ENCODE results near the gene DIPK1B. TPM values are rescaled to one million over a fixed set of nuclear protein-coding genes. Genes with fewer than 3 reads are reported as not detected.

The DIPK1B gene
- total RNA-seq, 1 experiment from 2014 or later: 45.4 TPM

DNA sequence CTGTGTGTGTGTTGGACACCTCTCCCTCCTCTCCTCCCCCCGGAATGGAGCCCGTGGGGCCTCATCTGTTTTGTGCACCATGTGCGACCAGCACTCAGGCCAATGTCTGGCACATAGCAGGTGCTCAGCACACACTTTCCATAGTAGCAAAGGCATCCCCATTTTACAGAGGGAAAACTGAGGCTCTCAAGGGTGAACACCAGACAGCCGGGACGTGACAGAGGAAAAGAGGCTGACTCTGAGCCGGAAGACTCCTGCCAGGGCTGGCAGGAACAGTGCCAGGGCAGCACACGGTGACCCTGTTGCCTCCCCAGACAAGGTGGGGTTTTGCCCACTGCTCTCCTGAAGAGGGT lies 23.3 kb upstream of the DIPK1B start:
- Mint-ChIP-seq H3K4me3 (no peak overlapping the region), H3K9me3 (no peaks in the 10 kb centered on the region), H3K36me3 (no peaks in the 10 kb centered on the region), H3K4me1 (peaks cover 14% of the 10 kb centered on the region), H3K27ac (no peak overlapping the region), H3K27me3 (ENCODE audit: low read depth) (no peaks in the 10 kb centered on the region; the same call in 1 of the 2 replicates)
- no peak for TF ChIP-seq MAX (CRISPR knock-in tag; IDR thresholded peaks at IDR 0.05)
- TF ChIP-seq ZNF671 (CRISPR knock-in tag; IDR thresholded peaks at IDR 0.05): no peak
- TF ChIP-seq SMAD3 (CRISPR knock-in tag; IDR thresholded peaks at IDR 0.05; ENCODE audit: borderline replicate concordance): no peak
- TF ChIP-seq CREM (CRISPR knock-in tag; IDR thresholded peaks at IDR 0.05): no peak
- TF ChIP-seq, protein P1, sequence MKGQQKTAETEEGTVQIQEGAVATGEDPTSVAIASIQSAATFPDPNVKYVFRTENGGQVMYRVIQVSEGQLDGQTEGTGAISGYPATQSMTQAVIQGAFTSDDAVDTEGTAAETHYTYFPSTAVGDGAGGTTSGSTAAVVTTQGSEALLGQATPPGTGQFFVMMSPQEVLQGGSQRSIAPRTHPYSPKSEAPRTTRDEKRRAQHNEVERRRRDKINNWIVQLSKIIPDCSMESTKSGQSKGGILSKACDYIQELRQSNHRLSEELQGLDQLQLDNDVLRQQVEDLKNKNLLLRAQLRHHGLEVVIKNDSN (CRISPR knock-in tag; IDR thresholded peaks at IDR 0.05): no peak
- TF ChIP-seq, protein P2, sequence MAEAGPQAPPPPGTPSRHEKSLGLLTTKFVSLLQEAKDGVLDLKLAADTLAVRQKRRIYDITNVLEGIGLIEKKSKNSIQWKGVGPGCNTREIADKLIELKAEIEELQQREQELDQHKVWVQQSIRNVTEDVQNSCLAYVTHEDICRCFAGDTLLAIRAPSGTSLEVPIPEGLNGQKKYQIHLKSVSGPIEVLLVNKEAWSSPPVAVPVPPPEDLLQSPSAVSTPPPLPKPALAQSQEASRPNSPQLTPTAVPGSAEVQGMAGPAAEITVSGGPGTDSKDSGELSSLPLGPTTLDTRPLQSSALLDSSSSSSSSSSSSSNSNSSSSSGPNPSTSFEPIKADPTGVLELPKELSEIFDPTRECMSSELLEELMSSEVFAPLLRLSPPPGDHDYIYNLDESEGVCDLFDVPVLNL (CRISPR knock-in tag; IDR thresholded peaks at IDR 0.05; ENCODE audit: borderline replicate concordance, low read depth): no peak
- CTCF ChIA-PET: interaction anchor here (1.1 to 9.6 kb wide), 2 partner anchors 17 to 205 kb away, joined by 3 to 103 read pairs; no protein-coding TSS in a partner anchor
- POLR2A ChIA-PET: no interaction called here
- DNase-seq (ENCODE audit: low spot score) (no peak), ATAC-seq (no peak)

DNA sequence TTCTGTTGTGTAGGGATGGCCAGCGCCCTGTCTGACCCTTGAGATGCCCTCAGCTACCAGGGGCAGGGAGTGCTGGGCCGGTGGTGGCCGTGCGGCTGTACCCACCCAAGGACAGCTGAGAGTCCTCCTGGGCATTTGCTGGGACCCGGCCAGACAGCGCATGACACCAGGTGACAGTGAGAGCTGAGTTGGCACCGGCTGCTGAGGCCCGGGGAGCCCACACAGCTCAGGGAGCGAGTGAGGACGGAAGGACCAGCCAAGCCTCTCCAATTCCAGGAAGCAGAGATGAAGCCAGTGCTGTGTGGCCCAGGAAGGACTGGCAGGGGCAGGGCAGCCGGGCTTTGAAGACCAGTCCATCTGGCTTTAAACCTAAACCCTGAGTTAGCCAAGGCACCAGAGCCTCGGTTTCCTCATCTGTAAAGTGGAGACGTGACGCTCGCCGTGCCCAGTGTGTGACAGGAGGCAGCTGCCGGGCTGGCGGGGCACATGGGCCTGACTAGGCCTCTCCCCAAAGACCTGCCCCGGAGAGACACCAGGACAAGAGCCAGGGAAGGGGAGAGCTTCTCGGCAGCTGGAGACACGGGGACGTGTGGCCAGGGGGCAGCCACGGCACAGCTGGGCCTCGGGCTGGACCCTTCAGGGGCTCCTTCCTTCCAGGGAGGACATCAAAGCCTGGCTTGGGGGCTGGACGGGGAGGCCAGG lies 22.1 kb upstream of the DIPK1B start:
- ATAC-seq (no peak), DNase-seq (ENCODE audit: low spot score) (no peak)
- no peak overlapping the region for H3K4me3 Mint-ChIP-seq

More for the DNA sequence above, 22.1 kb upstream of the DIPK1B start:
- CTCF ChIA-PET: interaction anchor here (1.1 to 4.9 kb wide), 2 partner anchors 18 to 206 kb away, joined by 3 to 44 read pairs; no protein-coding TSS in a partner anchor
- Mint-ChIP-seq H3K36me3 (no peaks in the 10 kb centered on the region), H3K9me3 (no peaks in the 10 kb centered on the region), H3K27me3 (ENCODE audit: low read depth) (no peaks in the 10 kb centered on the region; the same call in 1 of the 2 replicates), H3K4me1 (peaks cover 14% of the 10 kb centered on the region), H3K27ac (no peak overlapping the region)
- POLR2A ChIA-PET: interaction anchor here (0.6 kb wide), 1 partner anchor 210 kb away, joined by 3 read pairs; no protein-coding TSS in a partner anchor
- no peak for TF ChIP-seq ZNF396 (CRISPR knock-in tag; IDR thresholded peaks at IDR 0.05; ENCODE audit: borderline replicate concordance)
- no peak for TF ChIP-seq NFYB (CRISPR knock-in tag; conservative IDR thresholded peaks at IDR 0.05; ENCODE audit: low read depth)
- no peak for TF ChIP-seq NR3C1 (CRISPR knock-in tag; conservative IDR thresholded peaks at IDR 0.05; ENCODE audit: low read depth)
- TF ChIP-seq, protein P3, sequence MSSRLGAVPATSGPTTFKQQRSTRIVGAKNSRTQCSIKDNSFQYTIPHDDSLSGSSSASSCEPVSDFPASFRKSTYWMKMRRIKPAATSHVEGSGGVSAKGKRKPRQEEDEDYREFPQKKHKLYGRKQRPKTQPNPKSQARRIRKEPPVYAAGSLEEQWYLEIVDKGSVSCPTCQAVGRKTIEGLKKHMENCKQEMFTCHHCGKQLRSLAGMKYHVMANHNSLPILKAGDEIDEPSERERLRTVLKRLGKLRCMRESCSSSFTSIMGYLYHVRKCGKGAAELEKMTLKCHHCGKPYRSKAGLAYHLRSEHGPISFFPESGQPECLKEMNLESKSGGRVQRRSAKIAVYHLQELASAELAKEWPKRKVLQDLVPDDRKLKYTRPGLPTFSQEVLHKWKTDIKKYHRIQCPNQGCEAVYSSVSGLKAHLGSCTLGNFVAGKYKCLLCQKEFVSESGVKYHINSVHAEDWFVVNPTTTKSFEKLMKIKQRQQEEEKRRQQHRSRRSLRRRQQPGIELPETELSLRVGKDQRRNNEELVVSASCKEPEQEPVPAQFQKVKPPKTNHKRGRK (CRISPR knock-in tag; IDR thresholded peaks at IDR 0.05; ENCODE audit: borderline replicate concordance): no peak
- no peak for TF ChIP-seq MXD4 (CRISPR knock-in tag; IDR thresholded peaks at IDR 0.05; ENCODE audit: borderline replicate concordance)
- TF ChIP-seq ZBTB43 (CRISPR knock-in tag; IDR thresholded peaks at IDR 0.05): no peak
- no peak for TF ChIP-seq IRF2 (CRISPR knock-in tag; IDR thresholded peaks at IDR 0.05; ENCODE audit: borderline replicate concordance, low read depth)
- TF ChIP-seq SOX15 (CRISPR knock-in tag; IDR thresholded peaks at IDR 0.05): no peak
- no peak for TF ChIP-seq ZNF138 (CRISPR knock-in tag; conservative IDR thresholded peaks at IDR 0.05)
- no peak for TF ChIP-seq ETV6 (CRISPR knock-in tag; IDR thresholded peaks at IDR 0.05)
- TF ChIP-seq CTCF (IDR thresholded peaks at IDR 0.05): no peak
- TF ChIP-seq, protein P4, sequence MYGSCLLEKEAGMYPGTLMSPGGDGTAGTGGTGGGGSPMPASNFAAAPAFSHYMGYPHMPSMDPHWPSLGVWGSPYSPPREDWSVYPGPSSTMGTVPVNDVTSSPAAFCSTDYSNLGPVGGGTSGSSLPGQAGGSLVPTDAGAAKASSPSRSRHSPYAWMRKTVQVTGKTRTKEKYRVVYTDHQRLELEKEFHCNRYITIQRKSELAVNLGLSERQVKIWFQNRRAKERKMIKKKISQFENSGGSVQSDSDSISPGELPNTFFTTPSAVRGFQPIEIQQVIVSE (CRISPR knock-in tag; IDR thresholded peaks at IDR 0.05; ENCODE audit: borderline replicate concordance): no peak
- TF ChIP-seq, protein P5, sequence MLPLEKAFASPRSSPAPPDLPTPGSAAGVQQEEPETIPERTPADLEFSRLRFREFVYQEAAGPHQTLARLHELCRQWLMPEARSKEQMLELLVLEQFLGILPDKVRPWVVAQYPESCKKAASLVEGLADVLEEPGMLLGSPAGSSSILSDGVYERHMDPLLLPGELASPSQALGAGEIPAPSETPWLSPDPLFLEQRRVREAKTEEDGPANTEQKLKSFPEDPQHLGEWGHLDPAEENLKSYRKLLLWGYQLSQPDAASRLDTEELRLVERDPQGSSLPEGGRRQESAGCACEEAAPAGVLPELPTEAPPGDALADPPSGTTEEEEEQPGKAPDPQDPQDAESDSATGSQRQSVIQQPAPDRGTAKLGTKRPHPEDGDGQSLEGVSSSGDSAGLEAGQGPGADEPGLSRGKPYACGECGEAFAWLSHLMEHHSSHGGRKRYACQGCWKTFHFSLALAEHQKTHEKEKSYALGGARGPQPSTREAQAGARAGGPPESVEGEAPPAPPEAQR (CRISPR knock-in tag; IDR thresholded peaks at IDR 0.05): no peak
